HEK293 (cell line): ENCODE results near the gene FAM209B.

ENCODE experiments used
- CTCF ChIA-PET: fragments of 350-600 bp; formaldehyde crosslinking; extraction: SDS; loops from one replicate; lab custom pipeline; 2021; ENCODE audit warnings: antibody characterized with exemption; lab: Yijun Ruan, JAX
- POLR2A ChIA-PET: fragments of 300-600 bp; formaldehyde crosslinking; extraction: SDS; loops from one replicate; lab custom pipeline; 2020; ENCODE audit warnings: antibody characterized with exemption, inconsistent platforms; lab: Yijun Ruan, JAX
- H3K27ac ChIP-seq: fragments of 200-500 bp; sonication (Bioruptor generic); 2 replicates; pipeline ENCODE4 v1.5.1; 2014; ENCODE audit warnings: low read depth, low read length, control low read depth, inconsistent platforms; ENCODE audit errors: extremely low read depth
- H3K36me3 ChIP-seq, 2 experiments: fragments of 200-500 bp in 1 of 2; sonication (Bioruptor generic) in 1 of 2; 1 replicate in 1 of 2; 2 replicates in 1 of 2; pipeline ENCODE4 v1.5.1; 2014 to 2017; ENCODE audit warnings: inconsistent platforms in 2 of 2, low read length in 2 of 2; ENCODE audit not compliant: control insufficient read depth in 2 of 2, insufficient read depth in 1 of 2
- H3K4me1 ChIP-seq: fragments of 200-500 bp; sonication (Bioruptor generic); 2 replicates; pipeline ENCODE4 v1.5.1; 2014; ENCODE audit warnings: mild to moderate bottlenecking, low read length, inconsistent platforms; ENCODE audit not compliant: control insufficient read depth, insufficient read depth
- H3K4me3 ChIP-seq: 2 replicates; pipeline ENCODE4 v1.5.1; 2011; ENCODE audit warnings: low read depth, mild to moderate bottlenecking, control low read depth, low read length, moderate library complexity
- H3K9me3 ChIP-seq: fragments of 200-500 bp; sonication (Bioruptor generic); 2 replicates; pipeline ENCODE4 v1.5.1; 2014; ENCODE audit warnings: low read depth, low read length, inconsistent platforms; ENCODE audit not compliant: control insufficient read depth, insufficient read depth
- FEZF1 ChIP-seq: fragments of 450-650 bp; formaldehyde crosslinking; IDR thresholded peaks from 2 replicates; pipeline ENCODE4 v1.5.1; 2016; ENCODE audit warnings: missing biosample characterization, missing genetic modification characterization
- INSM2 ChIP-seq: fragments of 450-650 bp; formaldehyde crosslinking; IDR thresholded peaks from 2 replicates; pipeline ENCODE4 v1.5.1; 2016; ENCODE audit warnings: missing biosample characterization, missing genetic modification characterization
- KLF1 ChIP-seq: fragments of 450-650 bp; formaldehyde crosslinking; IDR thresholded peaks from 2 replicates; pipeline ENCODE4 v1.5.1; 2016; ENCODE audit warnings: missing biosample characterization, missing genetic modification characterization
- KLF8 ChIP-seq: fragments of 450-650 bp; formaldehyde crosslinking; IDR thresholded peaks from 2 replicates; pipeline ENCODE4 v1.5.1; 2016; ENCODE audit warnings: missing biosample characterization, missing genetic modification characterization
- PRDM2 ChIP-seq: fragments of 450-650 bp; formaldehyde crosslinking; IDR thresholded peaks from 2 replicates; pipeline ENCODE4 v1.5.1; 2016; ENCODE audit warnings: missing biosample characterization, missing genetic modification characterization, borderline replicate concordance
- PRDM6 ChIP-seq: fragments of 450-650 bp; formaldehyde crosslinking; IDR thresholded peaks from 2 replicates; pipeline ENCODE4 v1.5.1; 2017; ENCODE audit warnings: missing biosample characterization, missing genetic modification characterization
- TCF7L2 ChIP-seq: IDR thresholded peaks from 2 replicates; pipeline ENCODE4 v1.6.1; 2011; ENCODE audit warnings: low read depth, mild to moderate bottlenecking, inconsistent platforms, low read length, moderate library complexity, borderline replicate concordance
- TSHZ1 ChIP-seq: fragments of 450-650 bp; formaldehyde crosslinking; IDR thresholded peaks from 2 replicates; pipeline ENCODE4 v1.5.1; 2016; ENCODE audit warnings: missing biosample characterization, missing genetic modification characterization, borderline replicate concordance
- ZBTB17 ChIP-seq: fragments of 450-650 bp; formaldehyde crosslinking; IDR thresholded peaks from 2 replicates; pipeline ENCODE4 v1.5.1; 2016; ENCODE audit warnings: missing biosample characterization, missing genetic modification characterization
- ZNF10 ChIP-seq: fragments of 450-650 bp; formaldehyde crosslinking; IDR thresholded peaks from 2 replicates; pipeline ENCODE4 v1.5.1; 2017; ENCODE audit warnings: missing biosample characterization, missing genetic modification characterization
- ZNF184 ChIP-seq: fragments of 450-650 bp; IDR thresholded peaks from 2 replicates; pipeline ENCODE4 v1.5.1; 2018; ENCODE audit warnings: missing biosample characterization, mild to moderate bottlenecking, missing genetic modification characterization
- ZNF335 ChIP-seq: fragments of 450-650 bp; formaldehyde crosslinking; conservative IDR thresholded peaks from 2 replicates; pipeline ENCODE4 v1.5.1; 2016; ENCODE audit warnings: missing biosample characterization, missing genetic modification characterization
- ZNF449 ChIP-seq: fragments of 450-650 bp; formaldehyde crosslinking; IDR thresholded peaks from 2 replicates; pipeline ENCODE4 v1.5.1; 2017; ENCODE audit warnings: missing biosample characterization, mild to moderate bottlenecking, missing genetic modification characterization, moderate library complexity
- ZNF513 ChIP-seq: fragments of 450-650 bp; IDR thresholded peaks from 2 replicates; pipeline ENCODE4 v1.5.1; 2018; ENCODE audit warnings: missing biosample characterization, missing genetic modification characterization
- ZNF692 ChIP-seq: fragments of 450-650 bp; formaldehyde crosslinking; IDR thresholded peaks from 2 replicates; pipeline ENCODE4 v1.5.1; 2016; ENCODE audit warnings: missing biosample characterization, missing genetic modification characterization
- ZSCAN16 ChIP-seq: fragments of 450-650 bp; formaldehyde crosslinking; IDR thresholded peaks from 2 replicates; pipeline ENCODE4 v1.5.1; 2016; ENCODE audit warnings: missing biosample characterization, missing genetic modification characterization
- ZXDB ChIP-seq: fragments of 450-650 bp; formaldehyde crosslinking; IDR thresholded peaks from 2 replicates; pipeline ENCODE4 v1.5.1; 2016; ENCODE audit warnings: missing biosample characterization, missing genetic modification characterization

The FAM209B gene

GRCh38 chr20:56554869-56555268 is 21.8 kb downstream of the FAM209B start (continued):
- TF ChIP-seq TSHZ1 (tag by site-specific recombination) (peak; percentile 78; the same call in 1 of the 2 replicates), KLF8 (peak; percentile 59), INSM2 (peak; percentile 83), ZNF184 (tag by site-specific recombination) (peak; percentile 74; the same call in 1 of the 2 replicates), ZNF692 (tag by site-specific recombination) (peak; percentile 25; the same call in 1 of the 2 replicates), ZNF335 (tag by site-specific recombination) (no peak; the same call in 1 of the 2 replicates), ZNF513 (tag by site-specific recombination) (peak; percentile 70), PRDM6 (peak; percentile 97), ZBTB17 (tag by site-specific recombination) (peak; percentile 58), ZNF10 (tag by site-specific recombination) (peak; percentile 52; the same call in 1 of the 2 replicates), KLF1 (tag by site-specific recombination) (0 out of 2 replicates have a peak, but pooled peaks have one; percentile 13), FEZF1 (tag by site-specific recombination) (peak; percentile 54; the same call in 1 of the 2 replicates)

GRCh38 chr20:56558968-56559367 is 25.9 kb downstream of the FAM209B start:
- Histone ChIP-seq H3K9me3 (no peaks in the 10 kb centered on the region), H3K36me3 (no peaks in the 10 kb centered on the region), H3K27ac (no peak overlapping the region), H3K4me1 (peaks cover 7% of the 10 kb centered on the region; the same call in 1 of the 2 replicates), H3K4me3 (no peak overlapping the region)
- CTCF ChIA-PET: interaction anchor here (1.4 to 1.7 kb wide), 2 partner anchors 8 to 19 kb away, joined by 4 to 11 read pairs; no protein-coding TSS in a partner anchor
- POLR2A ChIA-PET: no interaction called here
- TF ChIP-seq ZSCAN16 (tag by site-specific recombination): no peak
- no peak for TF ChIP-seq TCF7L2
- no peak for TF ChIP-seq PRDM2 (tag by site-specific recombination)
- TF ChIP-seq ZNF449 (tag by site-specific recombination): no peak
- no peak for TF ChIP-seq ZXDB (tag by site-specific recombination)
